Tibial artery (tissue), 4 donors: ENCODE results near the gene ATAD5.
"Not testable (repeated sequence)": the region's sequence is repeated elsewhere in the genome, so short reads cannot be mapped to it uniquely, and the experiment has no call there.

ENCODE experiments used
- DNase-seq, 2 donors: peaks; one replicate each; pipeline ENCODE4 v3.0.0-alpha.2; 2019
- H3K27ac ChIP-seq, 2 donors: fragments of 200-600 bp; sonication (generic) in 1 of 2; 1 replicate in 1 of 2; 2 replicates in 1 of 2; pipeline ENCODE4 v1.5.1; 2018 to 2019; ENCODE audit warnings: mild to moderate bottlenecking in 1 of 2
- H3K27me3 ChIP-seq, 2 donors: fragments of 200-600 bp; sonication (generic) in 1 of 2; one replicate each; pipeline versions ENCODE4 v1.5.1 to v1.6.0; 2016 to 2019
- H3K36me3 ChIP-seq, 3 donors: fragments of 200-600 bp; sonication (generic) in 2 of 3; one replicate each; pipeline ENCODE4 v1.5.1; 2016 to 2019; ENCODE audit warnings: mild to moderate bottlenecking in 2 of 3
- H3K4me1 ChIP-seq, 4 donors: fragments of 200-600 bp; sonication (generic) in 2 of 4; 1 replicate in 3 of 4; 2 replicates in 1 of 4; pipeline ENCODE4 v1.5.1; 2016 to 2019
- H3K4me3 ChIP-seq, 2 donors: fragments of 200-600 bp; sonication (generic) in 1 of 2; 1 replicate in 1 of 2; 2 replicates in 1 of 2; pipeline ENCODE4 v1.5.1; 2018 to 2019; ENCODE audit warnings: mild to moderate bottlenecking in 2 of 2
- H3K9me3 ChIP-seq, 3 donors: fragments of 200-600 bp; sonication (generic) in 1 of 3; one replicate each; pipeline ENCODE4 v1.5.1; 2016 to 2019
- intact Hi-C: fragments of 100-400 bp; cut with DNase I; formaldehyde crosslinking; loops from one replicate; pipeline ENCODE4 v1.15.0; 2023; ENCODE audit warnings: low total_unique reads
- TF ChIP-seq, protein P1 (sequence below), 2 experiments: fragments of 200-600 bp in 1 of 2; fragments of 450-650 bp in 1 of 2; IDR thresholded peaks; one replicate each; pipeline ENCODE4 v1.5.1; 2017 to 2019; ENCODE audit warnings: antibody characterized with exemption in 2 of 2, mild to moderate bottlenecking in 1 of 2, moderate library complexity in 1 of 2

Gene ATAD5

DNA sequence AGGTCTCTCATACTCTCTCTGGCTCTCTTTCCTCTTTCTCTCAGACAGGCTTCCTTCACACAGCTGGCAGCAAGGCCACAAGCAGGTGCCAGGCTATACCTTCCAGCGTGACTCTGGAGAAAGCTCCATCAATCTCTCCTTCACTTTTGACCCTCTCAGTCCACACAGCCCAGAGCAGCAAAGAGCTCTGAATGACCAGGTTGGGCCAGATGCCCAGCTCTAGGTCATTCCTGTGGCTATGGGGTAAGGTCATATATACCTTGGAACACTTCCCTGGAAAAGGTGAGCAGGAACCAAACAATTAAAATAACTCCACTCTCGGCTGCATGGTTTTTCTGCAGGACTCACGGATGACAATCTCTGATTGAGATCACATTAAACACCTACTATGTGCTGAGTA lies 98.7 kb downstream of the ATAD5 start:
- Histone ChIP-seq H3K9me3 (no peaks in the 10 kb centered on the region), H3K27ac (no peak overlapping the region), H3K36me3 (no peaks in the 10 kb centered on the region), H3K4me1 (no peaks in the 10 kb centered on the region), H3K4me3 (no peak overlapping the region), H3K27me3 (peaks cover 0 to 21% of the 10 kb centered on the region in 2 donors)
- intact Hi-C loops = no loop called here
- TF ChIP-seq, protein P1, sequence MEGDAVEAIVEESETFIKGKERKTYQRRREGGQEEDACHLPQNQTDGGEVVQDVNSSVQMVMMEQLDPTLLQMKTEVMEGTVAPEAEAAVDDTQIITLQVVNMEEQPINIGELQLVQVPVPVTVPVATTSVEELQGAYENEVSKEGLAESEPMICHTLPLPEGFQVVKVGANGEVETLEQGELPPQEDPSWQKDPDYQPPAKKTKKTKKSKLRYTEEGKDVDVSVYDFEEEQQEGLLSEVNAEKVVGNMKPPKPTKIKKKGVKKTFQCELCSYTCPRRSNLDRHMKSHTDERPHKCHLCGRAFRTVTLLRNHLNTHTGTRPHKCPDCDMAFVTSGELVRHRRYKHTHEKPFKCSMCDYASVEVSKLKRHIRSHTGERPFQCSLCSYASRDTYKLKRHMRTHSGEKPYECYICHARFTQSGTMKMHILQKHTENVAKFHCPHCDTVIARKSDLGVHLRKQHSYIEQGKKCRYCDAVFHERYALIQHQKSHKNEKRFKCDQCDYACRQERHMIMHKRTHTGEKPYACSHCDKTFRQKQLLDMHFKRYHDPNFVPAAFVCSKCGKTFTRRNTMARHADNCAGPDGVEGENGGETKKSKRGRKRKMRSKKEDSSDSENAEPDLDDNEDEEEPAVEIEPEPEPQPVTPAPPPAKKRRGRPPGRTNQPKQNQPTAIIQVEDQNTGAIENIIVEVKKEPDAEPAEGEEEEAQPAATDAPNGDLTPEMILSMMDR (IDR thresholded peaks at IDR 0.05) = no peak
- no peak for DNase-seq

DNA sequence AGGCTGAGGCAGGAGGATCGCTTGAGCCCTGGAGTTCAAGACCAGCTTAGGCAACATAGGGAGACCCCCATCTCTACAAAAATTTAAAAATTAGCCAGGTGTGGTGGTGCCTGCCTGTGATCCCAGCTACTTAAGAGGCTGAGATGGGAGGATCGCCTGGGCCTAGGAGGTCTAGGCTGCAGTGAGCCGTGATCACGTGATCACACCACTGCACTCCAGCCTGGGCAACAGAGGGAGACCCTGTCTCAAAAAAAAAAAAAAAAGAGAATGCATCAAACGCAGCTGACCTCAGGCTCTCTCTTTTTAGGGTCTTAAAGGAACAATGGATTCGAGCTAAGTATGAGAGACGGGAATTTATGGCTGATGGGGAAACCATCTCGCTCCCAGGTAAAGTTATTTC lies 99.8 kb downstream of the ATAD5 start:
- H3K27ac ChIP-seq, H3K4me3 ChIP-seq, DNase-seq, H3K9me3 ChIP-seq, H3K4me1 ChIP-seq, intact Hi-C loops, H3K36me3 ChIP-seq: not testable (repeated sequence)
- peaks cover 0 to 12% of the 10 kb centered on the region in 2 donors for H3K27me3 ChIP-seq

DNA sequence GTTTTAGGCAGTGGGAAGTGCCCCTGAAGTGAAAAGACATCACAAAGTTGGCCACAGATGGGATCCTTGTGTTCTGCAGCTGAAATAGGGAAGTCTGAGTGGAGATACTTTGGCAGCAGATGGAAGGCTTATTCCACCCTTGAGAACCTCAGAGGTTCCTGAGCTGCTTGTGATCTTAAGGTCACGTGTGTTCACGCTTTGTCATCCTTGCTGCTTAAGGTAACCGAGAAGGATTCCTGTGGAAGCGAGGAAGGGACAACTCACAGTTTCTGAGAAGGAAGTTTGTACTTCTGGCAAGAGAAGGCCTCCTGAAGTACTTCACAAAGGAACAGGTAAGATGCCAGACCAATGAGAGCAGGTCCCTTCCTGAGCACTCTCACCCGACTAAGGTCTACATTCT lies 102.2 kb downstream of the ATAD5 start:
- Histone ChIP-seq H3K36me3 (no peaks in the 10 kb centered on the region), H3K9me3 (no peaks in the 10 kb centered on the region), H3K27ac (no peak overlapping the region), H3K27me3 (peaks cover 0 to 8% of the 10 kb centered on the region in 2 donors), H3K4me1 (no peaks in the 10 kb centered on the region), H3K4me3 (no peak overlapping the region)
- TF ChIP-seq, protein P1 (IDR thresholded peaks at IDR 0.05) = no peak
- no peak for DNase-seq
- intact Hi-C loops = no loop called here

DNA sequence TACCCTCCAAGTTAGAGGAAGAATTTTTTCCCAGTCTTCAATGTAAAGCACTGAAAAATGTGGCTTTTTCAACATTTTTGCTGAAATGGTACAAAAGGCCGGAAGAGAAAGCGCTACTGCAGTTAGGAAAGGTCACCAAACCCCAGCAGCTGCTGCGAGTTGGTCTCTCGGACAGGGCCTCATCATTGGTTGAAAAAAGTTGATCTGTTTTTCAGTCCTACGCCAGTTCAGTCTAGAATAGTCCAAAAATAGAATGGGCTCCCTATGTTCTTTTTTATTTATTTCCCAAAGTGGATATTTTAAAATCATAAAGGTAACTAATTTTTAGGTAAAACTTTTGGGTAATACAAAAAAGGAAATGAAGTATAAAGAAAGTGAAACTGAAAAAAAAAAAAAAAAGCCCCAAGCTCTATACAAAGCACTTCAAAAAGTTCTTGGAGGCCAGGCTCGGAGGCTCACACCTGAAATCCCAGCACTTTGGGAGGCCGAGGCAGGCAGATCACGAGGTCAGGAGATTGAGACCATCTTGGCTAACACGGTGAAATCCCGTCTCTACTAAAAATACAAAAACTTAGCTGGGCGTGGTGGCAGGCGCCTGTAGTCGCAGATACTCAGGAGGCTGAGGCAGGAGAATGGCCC lies 107.4 kb downstream of the ATAD5 start:
- Histone ChIP-seq H3K36me3 (no peaks in the 10 kb centered on the region), H3K4me1 (no peaks in the 10 kb centered on the region), H3K4me3 (no peak overlapping the region), H3K9me3 (no peaks in the 10 kb centered on the region), H3K27me3 (peaks cover 0 to 2% of the 10 kb centered on the region in 2 donors), H3K27ac (no peak overlapping the region)
- TF ChIP-seq, protein P1 (IDR thresholded peaks at IDR 0.05) = no peak
- no peak for DNase-seq
- intact Hi-C loops = no loop called here

DNA sequence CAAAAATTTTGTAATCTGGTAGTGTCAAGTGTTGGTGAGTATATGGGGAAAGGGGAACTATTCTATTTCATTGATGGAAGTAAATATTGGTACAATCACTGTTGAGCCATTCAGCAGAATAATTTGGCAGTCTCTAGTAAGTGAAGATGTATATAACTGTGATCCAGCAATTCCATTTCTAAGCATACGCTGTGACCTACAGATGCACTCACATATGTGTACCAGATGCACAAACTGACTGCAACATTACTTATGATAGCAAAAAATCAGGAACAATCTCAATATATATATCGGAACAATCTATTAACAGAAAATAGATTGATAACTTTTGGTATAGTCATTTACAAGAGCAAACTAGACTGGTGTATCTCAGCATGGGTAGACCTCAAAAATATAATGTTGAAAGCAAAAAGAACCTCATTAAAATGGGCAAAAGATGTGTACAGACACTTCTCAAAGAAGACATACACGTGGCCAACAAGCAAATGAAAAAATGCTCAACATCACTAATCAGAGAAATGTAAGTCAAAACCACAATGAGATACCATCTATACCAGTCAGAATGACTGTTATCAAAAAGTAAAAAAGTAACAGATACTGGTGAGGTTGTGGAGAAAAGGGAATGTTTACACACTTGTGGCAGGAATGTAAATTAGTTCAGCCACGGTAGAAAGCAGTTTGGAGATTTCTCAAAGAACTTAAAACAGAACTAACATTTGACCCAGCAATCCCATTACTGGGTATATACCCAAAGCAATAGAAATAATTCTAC lies 110.7 kb downstream of the ATAD5 start:
- no peaks in the 10 kb centered on the region for H3K27me3 ChIP-seq
- H3K4me1 ChIP-seq = no peaks in the 10 kb centered on the region
- H3K9me3 ChIP-seq = no peaks in the 10 kb centered on the region
- no peak overlapping the region for H3K27ac ChIP-seq
- intact Hi-C loops = no loop called here
- DNase-seq = no peak
- H3K36me3 ChIP-seq = no peaks in the 10 kb centered on the region
- no peak overlapping the region for H3K4me3 ChIP-seq
- TF ChIP-seq, protein P1 (IDR thresholded peaks at IDR 0.05) = no peak
